NB4 (cell line): ENCODE results near the gene SHISA5.

ENCODE experiments used
- DNase-seq: peaks from one replicate; pipeline ENCODE4 v3.0.0; 2010; ENCODE audit warnings: low read depth
- H3K4me3 ChIP-seq: one replicate; pipeline ENCODE4 v1.5.1; 2011; ENCODE audit warnings: mild to moderate bottlenecking, low read depth, low read length, moderate library complexity
- MAX ChIP-seq: IDR thresholded peaks from 2 replicates; pipeline ENCODE4 v1.6.1; 2011; ENCODE audit warnings: low read depth, low read length
- MYC ChIP-seq: IDR thresholded peaks from 2 replicates; pipeline ENCODE4 v1.6.1; 2011; ENCODE audit warnings: low read depth, low read length
- POLR2A ChIP-seq: IDR thresholded peaks from 2 replicates; pipeline ENCODE4 v1.6.1; 2011; ENCODE audit warnings: mild to moderate bottlenecking; ENCODE audit not compliant: insufficient read length; ENCODE audit errors: extremely low read depth
- TF ChIP-seq, protein P1 (sequence below): IDR thresholded peaks from one replicate; pipeline ENCODE4 v1.5.1; 2012; ENCODE audit warnings: low read depth, low read length

Gene SHISA5

DNA sequence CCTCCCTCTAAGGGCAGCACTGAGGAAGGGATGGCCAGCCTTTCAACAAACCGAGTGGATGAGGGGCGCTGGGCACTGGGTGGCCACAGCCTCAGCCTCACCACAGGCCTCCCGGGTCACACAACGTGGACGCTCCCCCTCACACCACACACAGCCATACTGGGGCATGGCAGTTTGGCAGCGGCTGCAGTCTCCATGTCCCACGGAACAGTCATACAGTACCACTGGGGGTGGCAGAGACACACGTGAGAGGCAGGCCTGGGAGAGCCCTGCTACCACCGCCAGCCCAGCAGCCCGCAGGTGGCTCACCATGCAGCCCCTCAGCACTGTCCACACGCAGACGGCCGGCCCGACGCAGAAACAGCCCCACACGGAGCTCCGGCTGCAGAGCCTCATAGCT, 85.8 kb downstream of the SHISA5 start:
- H3K4me3 ChIP-seq = no peak overlapping the region
- no peak for DNase-seq
- TF ChIP-seq MYC = no peak
- TF ChIP-seq, protein P1, sequence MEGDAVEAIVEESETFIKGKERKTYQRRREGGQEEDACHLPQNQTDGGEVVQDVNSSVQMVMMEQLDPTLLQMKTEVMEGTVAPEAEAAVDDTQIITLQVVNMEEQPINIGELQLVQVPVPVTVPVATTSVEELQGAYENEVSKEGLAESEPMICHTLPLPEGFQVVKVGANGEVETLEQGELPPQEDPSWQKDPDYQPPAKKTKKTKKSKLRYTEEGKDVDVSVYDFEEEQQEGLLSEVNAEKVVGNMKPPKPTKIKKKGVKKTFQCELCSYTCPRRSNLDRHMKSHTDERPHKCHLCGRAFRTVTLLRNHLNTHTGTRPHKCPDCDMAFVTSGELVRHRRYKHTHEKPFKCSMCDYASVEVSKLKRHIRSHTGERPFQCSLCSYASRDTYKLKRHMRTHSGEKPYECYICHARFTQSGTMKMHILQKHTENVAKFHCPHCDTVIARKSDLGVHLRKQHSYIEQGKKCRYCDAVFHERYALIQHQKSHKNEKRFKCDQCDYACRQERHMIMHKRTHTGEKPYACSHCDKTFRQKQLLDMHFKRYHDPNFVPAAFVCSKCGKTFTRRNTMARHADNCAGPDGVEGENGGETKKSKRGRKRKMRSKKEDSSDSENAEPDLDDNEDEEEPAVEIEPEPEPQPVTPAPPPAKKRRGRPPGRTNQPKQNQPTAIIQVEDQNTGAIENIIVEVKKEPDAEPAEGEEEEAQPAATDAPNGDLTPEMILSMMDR = no peak
- no peak for TF ChIP-seq POLR2A
- TF ChIP-seq MAX = no peak
